Loucy (cell line): Measurements from ENCODE around the gene DNAJB8.
A peak's percentile ranks its signal among the peaks of the same experiment; 100 is the strongest.

Experiments
- H2AFZ ChIP-seq: fragments of 200-600 bp; sonication (generic); 2 replicates; pipeline ENCODE4 v1.6.0; 2016; ENCODE audit warnings: antibody characterized with exemption, mild to moderate bottlenecking, low read length, moderate library complexity
- H3F3A ChIP-seq: fragments of 200-600 bp; 2 replicates; pipeline ENCODE4 v1.6.0; 2016; ENCODE audit warnings: antibody characterized with exemption, low read depth, mild to moderate bottlenecking
- H3K27me3 ChIP-seq: fragments of 200-600 bp; sonication (generic); 2 replicates; pipeline ENCODE4 v1.6.1; 2014; ENCODE audit warnings: low read length, mild to moderate bottlenecking; ENCODE audit not compliant: insufficient read depth, poor library complexity, severe bottlenecking
- H3K36me3 ChIP-seq: fragments of 200-600 bp; sonication (generic); 2 replicates; pipeline ENCODE4 v1.6.1; 2016; ENCODE audit warnings: low read length; ENCODE audit not compliant: insufficient read depth
- H3K4me1 ChIP-seq: fragments of 200-600 bp; sonication (generic); 2 replicates; pipeline ENCODE4 v1.5.1; 2014; ENCODE audit warnings: low read length, mild to moderate bottlenecking; ENCODE audit not compliant: insufficient read depth, poor library complexity, severe bottlenecking
- H3K4me2 ChIP-seq: fragments of 200-600 bp; sonication (generic); 2 replicates; pipeline ENCODE4 v1.6.0; 2014; ENCODE audit warnings: antibody characterized with exemption, low read length, low read depth, mild to moderate bottlenecking; ENCODE audit not compliant: poor library complexity, severe bottlenecking
- H3K4me3 ChIP-seq: fragments of 200-600 bp; sonication (generic); 2 replicates; pipeline ENCODE4 v1.5.1; 2014; ENCODE audit warnings: low read length, mild to moderate bottlenecking, mixed read lengths; ENCODE audit not compliant: poor library complexity, severe bottlenecking
- H3K79me2 ChIP-seq: fragments of 200-600 bp; sonication (generic); 2 replicates; pipeline ENCODE4 v1.6.1; 2014; ENCODE audit warnings: low read length; ENCODE audit not compliant: insufficient read depth
- H3K9ac ChIP-seq: fragments of 200-600 bp; sonication (generic); 2 replicates; pipeline ENCODE4 v1.6.0; 2014; ENCODE audit warnings: mild to moderate bottlenecking, low read depth, low read length, moderate library complexity; ENCODE audit not compliant: poor library complexity, severe bottlenecking
- H3K9me2 ChIP-seq: fragments of 200-600 bp; sonication (generic); replicated peaks from 2 replicates; pipeline ENCODE4 v1.6.1; 2016; ENCODE audit warnings: low read depth, low read length, mixed read lengths
- H3K9me3 ChIP-seq: fragments of 200-600 bp; sonication (generic); 2 replicates; pipeline ENCODE4 v1.6.1; 2014; ENCODE audit warnings: mild to moderate bottlenecking, antibody characterized with exemption, low read length, low read depth; ENCODE audit not compliant: insufficient read depth
- H4K20me1 ChIP-seq: fragments of 200-600 bp; sonication (generic); 2 replicates; pipeline ENCODE4 v1.6.0; 2014; ENCODE audit warnings: antibody characterized with exemption, low read length, mild to moderate bottlenecking; ENCODE audit not compliant: insufficient read depth, poor library complexity, severe bottlenecking
- CTCF ChIP-seq: fragments of 200-600 bp; sonication (generic); conservative IDR thresholded peaks from 2 replicates; pipeline ENCODE4 v1.5.1; 2014; ENCODE audit warnings: mild to moderate bottlenecking, antibody characterized with exemption, low read length
- EZH2phosphoT487 ChIP-seq: fragments of 200-600 bp; IDR thresholded peaks from 2 replicates; pipeline ENCODE4 v1.6.1; 2018; ENCODE audit warnings: antibody characterized with exemption, mild to moderate bottlenecking, moderate library complexity, borderline replicate concordance

Gene DNAJB8

GRCh38 chr3:128442070-128442469 is 24.6 kb downstream of the DNAJB8 start:
- Histone ChIP-seq H3K27me3 (no peaks in the 10 kb centered on the region), H3K4me2 (no peak overlapping the region), H3K4me1 (no peaks in the 10 kb centered on the region), H3K4me3 (no peak overlapping the region), H3K9me2 (no peaks in the 10 kb centered on the region), H3K9me3 (no peaks in the 10 kb centered on the region), H3K79me2 (no peaks in the 10 kb centered on the region), H4K20me1 (no peaks in the 10 kb centered on the region), H3F3A (no peaks in the 10 kb centered on the region), H3K36me3 (no peaks in the 10 kb centered on the region), H3K9ac (no peak overlapping the region), H2AFZ (no peak overlapping the region)
- TF ChIP-seq EZH2phosphoT487 = no peak
- TF ChIP-seq CTCF = no peak

- no peak overlapping the region for H3K4me2 ChIP-seq
- H3K36me3 ChIP-seq = no peaks in the 10 kb centered on the region
- H3K9ac ChIP-seq = no peak overlapping the region
- H4K20me1 ChIP-seq = no peaks in the 10 kb centered on the region
- H3K27me3 ChIP-seq = no peaks in the 10 kb centered on the region
- H2AFZ ChIP-seq = no peak overlapping the region
- H3K79me2 ChIP-seq = no peaks in the 10 kb centered on the region
- H3K4me1 ChIP-seq = no peaks in the 10 kb centered on the region
- H3K9me2 ChIP-seq = no peaks in the 10 kb centered on the region
- no peak for TF ChIP-seq CTCF
- no peak for TF ChIP-seq EZH2phosphoT487
- H3F3A ChIP-seq = no peaks in the 10 kb centered on the region
- H3K4me3 ChIP-seq = no peak overlapping the region
- H3K9me3 ChIP-seq = no peaks in the 10 kb centered on the region
Observed at GRCh38 chr3:128439226-128439625, 27.5 kb downstream of the DNAJB8 start.

- H3F3A ChIP-seq = no peaks in the 10 kb centered on the region
- H4K20me1 ChIP-seq = no peaks in the 10 kb centered on the region
- H3K4me2 ChIP-seq = no peak overlapping the region
- no peaks in the 10 kb centered on the region for H3K4me1 ChIP-seq
- H3K79me2 ChIP-seq = no peaks in the 10 kb centered on the region
- H3K36me3 ChIP-seq = no peaks in the 10 kb centered on the region
- H3K9me3 ChIP-seq = no peaks in the 10 kb centered on the region
- no peak for TF ChIP-seq EZH2phosphoT487
- peak; percentile 79 for TF ChIP-seq CTCF
- no peaks in the 10 kb centered on the region for H3K27me3 ChIP-seq
- no peak overlapping the region for H2AFZ ChIP-seq
- no peak overlapping the region for H3K9ac ChIP-seq
- no peak overlapping the region for H3K4me3 ChIP-seq
- no peaks in the 10 kb centered on the region for H3K9me2 ChIP-seq
Observed at GRCh38 chr3:128438488-128439072, 28.1 kb downstream of the DNAJB8 start.
